Daoy (cell line): Measurements from ENCODE around the gene RPUSD1. TPM values are rescaled to one million over a fixed set of nuclear protein-coding genes. Genes with fewer than 3 reads are reported as not detected.
A peak's percentile ranks its signal among the peaks of the same experiment; 100 is the strongest.

Source experiments
- DNase-seq: peaks from one replicate; pipeline ENCODE4 v3.0.0-alpha.2; 2015; ENCODE audit warnings: low read depth
- total RNA-seq: library from RNA; depleted of rRNA; stranded (reverse); fragments of >200 nt; shearing (Covaris generic); gene quantifications from 2 replicates; pipeline ENCODE4 v1.2.3, GENCODE V29; 2014

RPUSD1 gene
- total RNA-seq, 1 experiment from 2014 or later = 38.6 TPM

- DNase-seq = no peak
Observed at GRCh38 chr16:819336-820043, 31.3 kb upstream of the RPUSD1 start.

DNA sequence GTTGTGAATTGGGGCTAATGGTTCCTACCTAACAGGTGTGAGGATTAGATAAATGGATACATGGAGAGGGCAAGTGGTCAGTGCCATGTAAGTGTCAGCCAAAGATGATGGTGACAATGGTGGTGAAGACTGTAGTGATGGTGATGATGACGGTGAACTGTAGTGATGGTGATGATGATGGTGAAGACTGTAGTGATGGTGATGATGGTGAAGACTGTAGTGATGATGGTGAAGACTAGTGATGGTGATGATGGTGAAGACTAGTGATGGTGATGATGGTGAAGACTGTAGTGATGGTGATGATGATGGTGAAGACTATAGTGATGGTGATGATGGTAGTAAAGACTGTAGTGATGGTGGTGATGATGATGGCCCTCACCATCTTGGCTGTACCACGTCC lies 30.4 kb upstream of the RPUSD1 start:
- no peak for DNase-seq

GRCh38 chr16:818132-818531 lies 30.0 kb upstream of the RPUSD1 start:
- no peak for DNase-seq

- DNase-seq = no peak
Observed at GRCh38 chr16:817001-817906, 29.1 kb upstream of the RPUSD1 start.

DNA sequence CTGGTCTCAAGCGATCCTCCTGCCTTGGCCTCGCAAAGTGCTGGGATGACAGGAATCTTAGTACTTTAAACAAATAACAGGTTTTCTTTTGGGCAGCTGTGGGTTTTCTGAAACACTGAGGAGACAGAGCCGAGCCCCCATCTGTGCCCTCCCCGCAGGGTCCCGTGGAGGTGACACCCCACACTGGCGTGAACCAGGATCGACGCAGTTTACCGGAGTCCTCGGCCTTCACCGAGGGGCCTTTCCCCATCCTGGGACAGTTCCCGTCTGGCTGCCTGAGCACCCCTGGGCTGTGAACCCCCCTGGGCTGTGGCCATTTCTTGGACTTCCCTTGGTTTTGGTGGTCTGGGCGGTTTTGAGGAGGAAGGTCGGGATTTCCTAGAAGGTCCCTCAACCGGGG lies 27.7 kb upstream of the RPUSD1 start:
- DNase-seq = no peak

DNA sequence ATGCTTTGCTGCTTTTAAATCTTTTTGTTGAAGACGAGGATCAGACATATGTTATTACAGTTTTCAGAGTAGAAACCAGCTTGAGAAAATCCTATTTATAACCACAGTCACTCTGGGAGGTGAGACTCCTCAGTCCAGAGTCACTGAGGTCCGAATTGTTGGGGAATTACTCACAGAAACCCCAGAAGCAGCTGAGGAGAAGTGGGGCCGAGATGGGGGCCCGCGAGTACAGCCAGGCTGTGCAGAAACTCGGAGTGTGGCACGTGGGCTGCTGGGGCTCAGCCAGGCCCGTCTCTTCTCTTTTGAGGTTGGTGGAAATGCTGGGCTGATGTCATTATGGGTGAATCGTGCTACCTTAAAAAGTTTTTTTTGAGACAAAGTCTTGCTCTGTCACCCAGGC lies 26.8 kb upstream of the RPUSD1 start:
- DNase-seq = peak; percentile 63

GRCh38 chr16:813916-814412 lies 25.8 kb upstream of the RPUSD1 start:
- DNase-seq = no peak

- DNase-seq = peak; percentile 61
Observed at GRCh38 chr16:813204-813915, 25.2 kb upstream of the RPUSD1 start.

DNA sequence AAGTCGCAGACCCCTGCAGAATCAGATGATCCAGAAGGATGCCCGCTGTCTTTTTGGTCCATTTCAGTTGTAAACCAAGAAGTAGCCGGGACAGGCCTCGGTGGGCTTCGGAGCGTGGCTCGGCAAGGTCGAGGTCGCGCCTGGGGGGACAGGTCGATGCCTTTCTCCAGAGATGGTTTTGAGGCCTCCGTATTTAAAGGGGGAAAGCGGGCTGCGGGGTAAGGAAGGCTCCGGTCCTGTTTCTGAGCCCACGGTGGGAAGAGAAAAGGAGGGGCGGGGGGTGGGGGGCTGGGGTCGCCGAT lies 19.9 kb upstream of the RPUSD1 start:
- no peak for DNase-seq

- DNase-seq = peak; percentile 96
Observed at GRCh38 chr16:807347-808084, 19.3 kb upstream of the RPUSD1 start.

- no peak for DNase-seq
Observed at GRCh38 chr16:805474-805873, 17.3 kb upstream of the RPUSD1 start.

DNA sequence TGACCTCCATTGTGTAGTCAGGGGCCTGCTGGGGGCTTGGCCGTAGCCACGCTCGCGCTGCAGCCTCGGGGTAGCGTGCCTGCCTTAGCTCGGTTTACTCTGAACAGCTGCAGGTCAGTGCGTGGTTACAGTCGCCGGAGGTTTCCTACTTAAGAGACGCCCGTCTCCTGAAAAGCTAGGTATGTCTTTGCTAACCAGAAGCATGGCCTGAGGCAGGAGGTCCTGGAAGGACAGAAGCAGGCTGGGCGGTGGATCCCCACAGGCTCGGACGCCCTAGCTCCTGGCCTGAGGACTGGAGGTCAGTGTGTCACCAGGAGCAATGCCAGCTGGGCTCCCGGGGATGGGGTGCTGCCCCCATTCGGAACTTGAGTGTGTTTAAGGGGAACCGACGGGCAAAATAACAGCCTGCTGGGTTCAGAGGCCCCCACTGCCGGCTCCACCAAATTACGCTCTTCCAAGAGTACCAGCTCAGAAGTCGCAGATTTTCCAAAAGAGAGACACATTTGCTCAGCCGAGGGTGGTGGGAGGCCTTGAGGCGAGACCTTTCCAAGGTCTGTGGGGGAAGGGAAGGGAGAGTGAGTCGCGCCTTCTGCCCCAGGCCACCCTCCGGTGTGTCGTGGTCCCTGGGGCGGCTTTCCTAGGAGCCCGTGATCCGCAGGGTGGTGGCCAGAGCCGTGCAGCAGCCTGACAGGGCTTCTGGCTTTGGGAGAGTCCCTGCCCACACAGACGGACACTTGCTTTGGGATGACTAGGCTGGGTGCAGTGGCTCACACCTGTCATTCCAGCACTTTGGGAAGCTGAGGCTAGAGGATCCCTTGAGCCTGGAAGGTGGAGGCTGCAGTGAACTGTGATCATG lies 16.2 kb upstream of the RPUSD1 start:
- DNase-seq = no peak

DNA sequence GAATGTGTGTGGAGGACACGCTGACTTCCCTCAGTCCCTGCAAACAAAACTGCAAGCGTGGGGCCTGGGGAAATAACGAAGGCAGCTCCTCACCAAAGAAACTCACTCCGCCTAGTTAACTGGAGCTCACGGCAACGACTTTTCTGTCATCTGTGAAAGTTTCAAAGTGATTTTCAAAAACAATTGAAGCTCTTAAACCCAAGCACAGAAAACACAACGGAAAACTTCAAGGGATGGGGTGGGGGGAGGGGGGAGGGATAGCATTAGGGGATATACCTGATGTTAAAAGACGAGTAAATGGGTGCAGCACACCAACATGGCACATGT lies 15.5 kb upstream of the RPUSD1 start:
- no peak for DNase-seq

DNA sequence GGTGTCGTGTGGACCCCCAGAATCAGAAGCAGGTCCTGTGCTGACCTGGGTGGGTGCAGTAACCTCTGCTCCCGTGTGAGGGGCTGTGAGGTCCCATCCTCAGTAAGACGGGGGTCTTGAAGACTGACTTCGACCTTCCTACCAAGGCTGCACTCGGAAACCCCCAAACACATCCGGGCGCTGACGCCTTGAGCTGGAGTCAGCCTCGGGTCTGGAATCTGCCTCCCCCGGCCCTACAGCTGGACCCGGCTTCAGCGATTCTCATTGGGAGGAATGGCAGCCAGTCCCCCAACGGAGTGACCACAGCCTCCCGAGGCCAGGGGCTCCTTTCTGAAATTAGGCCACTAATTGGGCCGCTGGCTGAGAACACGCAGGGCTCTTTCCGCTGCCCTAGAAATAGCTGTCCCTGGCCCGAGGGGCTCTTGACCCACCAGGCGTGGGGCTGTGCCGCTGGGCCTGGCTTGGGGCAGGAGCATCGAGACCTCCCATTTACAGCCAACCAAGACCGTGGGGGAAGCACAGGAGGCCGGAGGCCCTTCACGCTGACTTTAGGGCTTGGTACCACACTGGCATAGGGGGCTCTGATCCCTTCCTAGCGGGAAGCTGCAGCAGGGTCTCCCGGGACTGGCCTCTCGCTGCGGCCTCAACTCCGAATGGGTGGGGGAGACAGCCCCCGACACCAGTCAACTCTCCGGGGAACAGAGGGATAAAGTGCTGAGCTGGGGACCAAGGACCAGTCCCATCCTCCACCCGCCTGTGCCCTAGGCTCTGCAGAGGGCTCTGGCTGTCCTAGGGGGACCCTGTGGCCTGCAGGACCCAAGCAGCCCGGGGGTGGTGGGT lies 15.0 kb upstream of the RPUSD1 start:
- no peak for DNase-seq

GRCh38 chr16:802461-802860 lies 14.3 kb upstream of the RPUSD1 start:
- DNase-seq = no peak

DNA sequence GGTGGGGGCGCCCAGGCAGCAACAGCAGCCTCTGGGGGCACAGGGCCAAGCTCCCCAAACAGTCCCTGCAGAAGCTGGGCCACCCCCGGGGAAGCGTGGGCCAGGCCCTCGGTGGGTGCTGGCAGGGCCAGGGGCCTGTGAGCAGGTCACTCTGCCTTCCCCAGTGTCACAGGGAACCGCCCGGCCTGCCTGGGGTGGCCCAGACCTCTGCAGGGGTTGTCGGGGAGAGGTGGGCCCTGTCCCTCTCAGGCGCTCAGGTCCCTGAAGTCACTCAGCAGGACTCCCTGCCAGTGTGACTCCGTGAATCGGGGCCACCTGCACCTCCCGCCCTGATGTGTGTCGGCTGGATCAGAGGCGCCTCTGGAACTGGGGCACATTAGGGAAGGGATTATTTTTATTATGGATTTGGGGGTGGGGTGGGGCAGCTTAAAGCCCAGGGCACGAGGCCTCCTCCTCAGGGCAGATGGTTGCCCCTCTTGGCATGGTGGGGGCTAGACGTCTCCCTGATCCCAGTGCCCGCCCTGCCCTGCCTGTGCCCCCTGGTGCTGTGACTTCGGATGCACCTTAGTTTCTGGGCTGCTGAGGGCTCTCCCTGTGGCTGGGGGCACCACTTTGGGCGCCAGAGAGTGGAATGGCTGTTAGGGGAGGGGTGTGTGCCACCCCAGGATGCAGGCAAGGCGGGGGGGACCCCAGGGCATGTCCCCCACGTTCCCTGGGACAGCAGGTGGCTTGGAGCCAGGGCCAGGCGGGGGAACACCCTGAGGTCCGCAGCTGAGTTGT lies 13.6 kb upstream of the RPUSD1 start:
- DNase-seq = no peak

- DNase-seq = no peak
Observed at GRCh38 chr16:800834-801511, 12.8 kb upstream of the RPUSD1 start.

DNA sequence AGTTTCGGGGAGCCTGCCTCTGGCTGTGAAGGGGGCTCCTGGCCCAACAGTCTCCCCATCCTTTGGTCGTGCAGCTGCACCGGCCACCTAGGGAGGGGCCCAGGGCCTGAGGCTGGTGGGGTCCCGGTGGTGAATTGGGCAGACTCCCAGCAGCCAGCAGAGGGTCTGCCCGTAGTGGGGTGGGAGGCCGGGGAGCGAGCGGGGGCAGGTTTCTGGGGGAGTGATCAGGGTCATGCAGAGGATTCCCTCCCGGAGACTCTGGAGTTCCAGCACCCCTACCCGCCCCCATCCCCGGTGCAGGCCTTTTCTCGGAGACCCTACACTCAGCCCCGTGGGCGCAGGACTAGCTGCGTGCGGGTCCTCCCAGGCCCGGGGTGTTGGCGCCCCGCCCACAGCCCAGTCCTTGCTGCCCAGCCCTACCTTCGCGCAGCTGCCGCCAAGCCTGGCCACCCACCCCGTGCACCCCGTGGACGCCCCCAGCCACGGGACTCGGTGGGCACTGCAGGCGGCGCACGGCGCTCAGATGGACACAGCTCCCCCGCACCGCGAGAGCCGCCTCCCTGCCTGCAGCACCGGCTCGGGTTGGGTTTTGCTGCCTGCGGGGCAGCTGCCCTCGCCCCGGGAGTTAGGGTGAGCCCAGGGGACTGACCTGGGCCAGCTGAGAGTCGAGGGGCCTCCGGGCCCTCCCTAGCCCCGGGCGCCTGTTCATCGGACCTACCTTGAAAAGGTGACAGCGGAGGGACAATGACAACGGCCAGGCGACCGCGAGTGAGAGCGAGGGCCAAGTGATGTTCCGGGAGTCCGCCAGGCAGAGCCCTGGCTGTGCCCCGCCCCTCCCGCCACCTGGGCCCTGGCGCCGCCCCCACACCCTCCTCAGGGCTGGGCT lies 12.0 kb upstream of the RPUSD1 start, which contains the start of gene GNG13:
Gene GNG13, minus strand, starts transcription at position 787 of the 886 bp plus-strand sequence. CDS start 1,657 bp downstream, outside the sequence.
- no peak for DNase-seq
